ENCODE measurements around the gene UTP4. TPM values are rescaled to one million over a fixed set of nuclear protein-coding genes. Genes with fewer than 3 reads are reported as not detected.

UTP4 gene
- total RNA-seq, 6 donors from 2014 or later = 10.9 to 38.8 (median 28.4) TPM

DNA sequence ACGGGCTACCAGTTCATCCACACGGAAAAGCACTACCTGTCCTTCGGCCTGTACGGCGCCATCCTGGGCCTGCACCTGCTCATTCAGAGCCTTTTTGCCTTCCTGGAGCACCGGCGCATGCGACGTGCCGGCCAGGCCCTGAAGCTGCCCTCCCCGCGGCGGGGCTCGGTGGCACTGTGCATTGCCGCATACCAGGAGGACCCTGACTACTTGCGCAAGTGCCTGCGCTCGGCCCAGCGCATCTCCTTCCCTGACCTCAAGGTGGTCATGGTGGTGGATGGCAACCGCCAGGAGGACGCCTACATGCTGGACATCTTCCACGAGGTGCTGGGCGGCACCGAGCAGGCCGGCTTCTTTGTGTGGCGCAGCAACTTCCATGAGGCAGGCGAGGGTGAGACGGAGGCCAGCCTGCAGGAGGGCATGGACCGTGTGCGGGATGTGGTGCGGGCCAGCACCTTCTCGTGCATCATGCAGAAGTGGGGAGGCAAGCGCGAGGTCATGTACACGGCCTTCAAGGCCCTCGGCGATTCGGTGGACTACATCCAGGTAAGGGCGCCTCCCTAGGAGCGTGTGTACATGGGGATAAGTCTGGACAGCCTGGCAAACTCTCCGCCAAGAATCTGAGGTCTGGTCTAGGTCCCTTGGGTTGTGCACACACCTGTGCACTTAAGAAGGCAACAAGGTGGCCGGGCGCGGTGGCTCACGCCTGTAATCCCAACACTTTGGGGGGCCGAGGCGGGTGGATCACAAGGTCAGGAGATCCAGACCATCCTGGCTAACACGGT is 22.8 kb upstream of the UTP4 start:
- peaks cover 6 to 38% (median 21%) of the 10 kb centered on the region in 4 donors for H3K36me3 ChIP-seq
- peaks cover 0 to 19% (median 8%) of the 10 kb centered on the region in 4 donors for H3K27me3 ChIP-seq
- no peak overlapping the region for H3K27ac ChIP-seq
- H3K9me3 ChIP-seq = no peaks in the 10 kb centered on the region
- no peak overlapping the region for H3K4me3 ChIP-seq
- H3K4me1 ChIP-seq = peaks cover 25 to 42% (median 29%) of the 10 kb centered on the region in 4 donors
- ATAC-seq (ENCODE audit: low FRiP score in 2 of 2) = no peak
- TF ChIP-seq EP300 (IDR thresholded peaks at IDR 0.05) (no peak), POLR2AphosphoS5 (IDR thresholded peaks at IDR 0.05) (no peak), POLR2A (IDR thresholded peaks at IDR 0.05) (no peak)
- TF ChIP-seq, protein P1, sequence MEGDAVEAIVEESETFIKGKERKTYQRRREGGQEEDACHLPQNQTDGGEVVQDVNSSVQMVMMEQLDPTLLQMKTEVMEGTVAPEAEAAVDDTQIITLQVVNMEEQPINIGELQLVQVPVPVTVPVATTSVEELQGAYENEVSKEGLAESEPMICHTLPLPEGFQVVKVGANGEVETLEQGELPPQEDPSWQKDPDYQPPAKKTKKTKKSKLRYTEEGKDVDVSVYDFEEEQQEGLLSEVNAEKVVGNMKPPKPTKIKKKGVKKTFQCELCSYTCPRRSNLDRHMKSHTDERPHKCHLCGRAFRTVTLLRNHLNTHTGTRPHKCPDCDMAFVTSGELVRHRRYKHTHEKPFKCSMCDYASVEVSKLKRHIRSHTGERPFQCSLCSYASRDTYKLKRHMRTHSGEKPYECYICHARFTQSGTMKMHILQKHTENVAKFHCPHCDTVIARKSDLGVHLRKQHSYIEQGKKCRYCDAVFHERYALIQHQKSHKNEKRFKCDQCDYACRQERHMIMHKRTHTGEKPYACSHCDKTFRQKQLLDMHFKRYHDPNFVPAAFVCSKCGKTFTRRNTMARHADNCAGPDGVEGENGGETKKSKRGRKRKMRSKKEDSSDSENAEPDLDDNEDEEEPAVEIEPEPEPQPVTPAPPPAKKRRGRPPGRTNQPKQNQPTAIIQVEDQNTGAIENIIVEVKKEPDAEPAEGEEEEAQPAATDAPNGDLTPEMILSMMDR (IDR thresholded peaks at IDR 0.05) = no peak
- DNase-seq = peak in 1 of 2 donors; percentile 85
- WGBS, 2 donors = 86 to 87% methylated on average over 4 to 48 of the region's 48 CpGs

DNA sequence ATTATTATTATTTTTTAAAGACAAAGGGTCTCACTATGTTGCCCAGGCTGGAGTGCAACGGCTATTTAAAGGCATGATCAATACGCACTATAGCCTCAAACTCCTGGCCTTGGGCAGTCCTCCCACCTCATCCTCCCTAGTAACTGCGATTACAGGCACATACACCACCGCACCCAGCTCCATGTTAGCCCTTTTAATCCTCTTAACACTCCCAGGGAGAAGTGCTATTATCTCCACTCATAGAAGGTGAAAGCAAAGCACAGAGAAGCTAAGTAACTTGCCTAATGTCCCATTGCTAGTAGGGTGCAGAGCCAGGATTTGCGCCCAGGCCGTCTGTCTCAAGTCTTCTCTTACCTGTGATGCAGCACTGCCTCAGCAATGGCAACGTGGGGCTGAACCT is 22.0 kb upstream of the UTP4 start:
- TF ChIP-seq POLR2AphosphoS5 (IDR thresholded peaks at IDR 0.05) (no peak), EP300 (IDR thresholded peaks at IDR 0.05) (no peak), POLR2A (IDR thresholded peaks at IDR 0.05) (no peak)
- TF ChIP-seq, protein P1 (IDR thresholded peaks at IDR 0.05) = no peak
- H3K36me3 ChIP-seq = peaks cover 12 to 45% (median 27%) of the 10 kb centered on the region in 4 donors

DNA sequence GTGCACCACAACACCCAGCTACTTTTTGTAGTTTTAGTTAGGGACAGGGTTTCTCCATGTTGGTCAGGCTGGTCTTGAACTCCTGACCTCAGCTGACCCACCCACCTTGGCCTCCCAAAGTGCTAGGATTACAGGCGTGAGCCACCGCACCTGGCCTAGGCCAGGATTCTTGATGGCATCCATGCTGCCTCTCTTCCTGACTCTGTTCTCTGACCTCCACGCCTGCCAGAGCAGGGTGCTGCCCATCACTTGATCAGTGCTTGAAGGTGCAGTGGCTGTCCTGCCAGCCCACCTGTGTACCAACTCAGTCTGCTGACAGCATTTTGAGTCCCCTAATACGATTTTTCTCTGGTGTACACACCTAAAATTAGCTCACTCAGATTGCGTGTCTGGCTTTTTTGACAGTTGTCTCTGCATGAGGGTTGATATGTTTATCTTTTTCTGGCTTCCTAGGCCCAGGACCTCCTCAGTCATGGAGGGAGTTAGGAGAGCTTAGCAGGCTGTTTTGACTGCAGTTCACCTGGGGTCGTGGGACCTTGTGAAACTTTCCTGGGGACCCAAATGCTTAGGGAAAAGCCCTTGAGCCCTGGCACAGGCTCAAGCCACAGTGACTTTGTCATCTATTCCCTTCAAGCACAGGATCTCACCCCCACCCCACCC is 21.1 kb upstream of the UTP4 start:
- no peak overlapping the region for H3K27ac ChIP-seq
- WGBS, 2 donors = 75 to 86% methylated on average over 6 of the region's 6 CpGs

More for the DNA sequence above, 22.0 kb upstream of the UTP4 start:
- no peak for ATAC-seq (ENCODE audit: low FRiP score in 2 of 2)
- Histone ChIP-seq H3K27ac (no peak overlapping the region), H3K9me3 (no peaks in the 10 kb centered on the region), H3K4me1 (peaks cover 22 to 39% (median 26%) of the 10 kb centered on the region in 4 donors), H3K27me3 (peaks cover 0 to 19% (median 8%) of the 10 kb centered on the region in 4 donors), H3K4me3 (no peak overlapping the region)
- no peak for DNase-seq
- 81 to 85% methylated on average over 7 of the region's 7 CpGs for WGBS, 2 donors

DNA sequence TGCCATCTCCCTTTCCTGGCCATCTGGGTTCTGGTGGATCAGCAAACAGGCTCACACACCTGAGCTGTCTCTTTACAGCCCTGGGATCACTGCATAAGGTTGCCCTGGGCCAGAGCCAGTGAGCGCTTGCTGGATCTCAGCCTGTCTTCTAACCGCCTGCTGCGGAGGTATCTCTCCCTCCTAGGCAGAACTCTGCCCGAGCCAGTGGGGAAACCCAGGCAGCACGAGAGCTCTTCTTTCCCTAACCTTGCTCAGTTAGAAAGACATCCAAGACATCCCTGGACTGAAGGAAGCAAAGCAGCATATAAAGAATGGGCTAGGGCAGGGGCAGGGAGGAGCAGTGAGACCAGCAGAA is 20.6 kb upstream of the UTP4 start:
- TF ChIP-seq POLR2A (IDR thresholded peaks at IDR 0.05) = no peak
- no peak for TF ChIP-seq EP300 (IDR thresholded peaks at IDR 0.05)
- TF ChIP-seq, protein P1 (IDR thresholded peaks at IDR 0.05) = no peak
- no peak for TF ChIP-seq POLR2AphosphoS5 (IDR thresholded peaks at IDR 0.05)
- ATAC-seq (ENCODE audit: low FRiP score in 2 of 2) = no peak
- no peak for DNase-seq
- no peaks in the 10 kb centered on the region for H3K9me3 ChIP-seq
- H3K4me3 ChIP-seq = no peak overlapping the region
- peaks cover 0 to 10% (median 6%) of the 10 kb centered on the region in 4 donors for H3K27me3 ChIP-seq
- H3K36me3 ChIP-seq = peaks cover 12 to 51% (median 39%) of the 10 kb centered on the region in 4 donors
- H3K27ac ChIP-seq = no peak overlapping the region
- 60 to 71% methylated on average over 2 to 5 of the region's 5 CpGs for WGBS, 2 donors
- H3K4me1 ChIP-seq = peaks cover 10 to 30% (median 15%) of the 10 kb centered on the region in 4 donors

More for the DNA sequence above, 21.1 kb upstream of the UTP4 start:
- DNase-seq (no peak), ATAC-seq (ENCODE audit: low FRiP score in 2 of 2) (no peak)
- peaks cover 0 to 14% (median 8%) of the 10 kb centered on the region in 4 donors for H3K27me3 ChIP-seq
- H3K9me3 ChIP-seq = no peaks in the 10 kb centered on the region
- no peak overlapping the region for H3K4me3 ChIP-seq
- TF ChIP-seq POLR2AphosphoS5 (IDR thresholded peaks at IDR 0.05) (no peak), POLR2A (IDR thresholded peaks at IDR 0.05) (no peak)
- peaks cover 15 to 35% (median 20%) of the 10 kb centered on the region in 4 donors for H3K4me1 ChIP-seq
- H3K36me3 ChIP-seq = peaks cover 12 to 48% (median 34%) of the 10 kb centered on the region in 4 donors
